Endothelial cell of umbilical vein (primary cell): Measurements from ENCODE around the gene MRPL38. TPM values are rescaled to one million over a fixed set of nuclear protein-coding genes. Genes with fewer than 3 reads are reported as not detected.

Experiments
- BruUV-seq: library from RNA; stranded (reverse); fragments of 400-500 nt; replicated peaks from 2 replicates; lab custom pipeline; 2021; lab: Mats Ljungman, UMichigan
- CTCF ChIA-PET: fragments of 300-600, 350-600 bp; sonication (Branson Sonifier 250); formaldehyde crosslinking; loops from one replicate; lab custom pipeline; 2021; ENCODE audit warnings: antibody characterized with exemption, inconsistent platforms; lab: Charles Lee
- POLR2A ChIA-PET: fragments of 300-600, 350-600 bp; sonication (Branson Sonifier 250); formaldehyde crosslinking; loops from one replicate; lab custom pipeline; 2021; ENCODE audit warnings: antibody characterized with exemption, inconsistent platforms; lab: Charles Lee
- DNase-seq: peaks from one replicate; pipeline ENCODE4 v3.0.0-alpha.2; 2011; ENCODE audit warnings: low read depth, low spot score
- FAIRE-seq: peaks from 2 replicates; lab custom pipeline; 2011; peaks lifted over from hg19 to GRCh38; lab: Jason Lieb, UNC
- H2AFZ ChIP-seq: 2 replicates; pipeline ENCODE4 v1.6.0; 2012; ENCODE audit warnings: low read depth, low read length, control low read depth, inconsistent platforms
- H3K27ac ChIP-seq: 2 replicates; pipeline ENCODE4 v1.5.1; 2011; ENCODE audit warnings: low read depth, mild to moderate bottlenecking, control low read depth, low read length, moderate library complexity; ENCODE audit not compliant: insufficient read depth
- H3K27me3 ChIP-seq, 2 experiments: 2 replicates each; pipeline versions ENCODE4 v1.6.0 to v1.6.1; 2011; ENCODE audit warnings: low read length in 2 of 2, mixed read lengths in 1 of 2; ENCODE audit not compliant: control insufficient read depth in 2 of 2, insufficient read depth in 2 of 2
- H3K36me3 ChIP-seq, 2 experiments: 2 replicates in 1 of 2; 3 replicates in 1 of 2; pipeline ENCODE4 v1.5.1; 2011; ENCODE audit warnings: low read length in 2 of 2, mild to moderate bottlenecking in 1 of 2, moderate library complexity in 1 of 2; ENCODE audit not compliant: control insufficient read depth in 2 of 2, insufficient read depth in 2 of 2; ENCODE audit errors: extremely low read depth in 1 of 2
- H3K4me1 ChIP-seq: 3 replicates; pipeline ENCODE4 v1.5.1; 2011; ENCODE audit warnings: mild to moderate bottlenecking, low read length; ENCODE audit not compliant: control insufficient read depth, insufficient read depth; ENCODE audit errors: extremely low read depth
- H3K4me2 ChIP-seq: 2 replicates; pipeline ENCODE4 v1.6.1; 2011; ENCODE audit warnings: low read length, control low read depth, mixed read lengths; ENCODE audit not compliant: insufficient read depth
- H3K4me3 ChIP-seq, 3 experiments: fragments of 200-600 bp in 1 of 3; sonication (generic), shearing (Covaris generic) in 1 of 3; replicated peaks in 1 of 3; 2 replicates each; pipeline ENCODE4 v1.5.1; 2011 to 2016; ENCODE audit warnings: control low read depth in 3 of 3, low read length in 3 of 3, mild to moderate bottlenecking in 2 of 3, inconsistent platforms in 1 of 3, low read depth in 1 of 3, moderate library complexity in 1 of 3; ENCODE audit not compliant: insufficient read depth in 1 of 3
- H3K79me2 ChIP-seq: 2 replicates; pipeline ENCODE4 v1.6.0; 2012; ENCODE audit warnings: low read length, inconsistent platforms; ENCODE audit not compliant: control insufficient read depth, insufficient read depth
- H3K9ac ChIP-seq: replicated peaks from 2 replicates; pipeline ENCODE3; 2011; ENCODE audit warnings: low read length, control low read depth; ENCODE audit not compliant: insufficient read depth; ENCODE audit errors: extremely low read depth
- H3K9me1 ChIP-seq: replicated peaks from 3 replicates; pipeline ENCODE4 v1.6.0; 2011; ENCODE audit warnings: mild to moderate bottlenecking, low read length; ENCODE audit not compliant: control insufficient read depth, insufficient read depth; ENCODE audit errors: extremely low read depth
- H3K9me3 ChIP-seq: replicated peaks from 2 replicates; pipeline ENCODE4 v1.5.1; 2012; ENCODE audit warnings: low read length, inconsistent platforms; ENCODE audit not compliant: control insufficient read depth, insufficient read depth
- H4K20me1 ChIP-seq: replicated peaks from 2 replicates; pipeline ENCODE3; 2011; ENCODE audit warnings: mild to moderate bottlenecking, low read length; ENCODE audit not compliant: control insufficient read depth, insufficient read depth; ENCODE audit errors: extremely low read depth
- CTCF ChIP-seq, 2 donors: IDR thresholded peaks; 1 replicate in 1 of 2; 2 replicates in 1 of 2; pipeline ENCODE4 v1.5.1; 2011; ENCODE audit warnings: low read length in 2 of 2, mild to moderate bottlenecking in 2 of 2, moderate library complexity in 2 of 2, control low read depth in 1 of 2, inconsistent platforms in 1 of 2, low read depth in 1 of 2; ENCODE audit not compliant: insufficient read depth in 1 of 2; ENCODE audit errors: extremely low read depth in 1 of 2
- EZH2 ChIP-seq: IDR thresholded peaks from 2 replicates; pipeline ENCODE4 v1.6.1; 2012; ENCODE audit warnings: borderline replicate concordance, low read depth, mild to moderate bottlenecking, moderate library complexity, low read length, inconsistent platforms; ENCODE audit not compliant: severe bottlenecking
- FOS ChIP-seq: IDR thresholded peaks from 2 replicates; pipeline ENCODE4 v1.6.1; 2011; ENCODE audit warnings: mild to moderate bottlenecking, low read length, moderate library complexity, borderline replicate concordance; ENCODE audit not compliant: insufficient read depth
- GATA2 ChIP-seq: IDR thresholded peaks from 2 replicates; pipeline ENCODE4 v1.7.0; 2011; ENCODE audit warnings: low read depth, mild to moderate bottlenecking, moderate library complexity, mixed read lengths, low read length; ENCODE audit not compliant: insufficient read length, insufficient read depth
- JUN ChIP-seq: IDR thresholded peaks from 2 replicates; pipeline ENCODE4 v1.6.1; 2011; ENCODE audit warnings: borderline replicate concordance, low read depth; ENCODE audit not compliant: insufficient read length, insufficient read depth
- MAX ChIP-seq: IDR thresholded peaks from 2 replicates; pipeline ENCODE4 v1.6.1; 2011; ENCODE audit not compliant: insufficient read depth, insufficient read length
- MYC ChIP-seq: IDR thresholded peaks from one replicate; pipeline ENCODE4 v1.6.1; 2011; ENCODE audit warnings: mild to moderate bottlenecking, low read depth, low read length
- POLR2A ChIP-seq: IDR thresholded peaks from 2 replicates; pipeline ENCODE4 v1.6.1; 2012; ENCODE audit warnings: low read depth, mild to moderate bottlenecking, control low read depth, low read length
- POLR2AphosphoS5 ChIP-seq: IDR thresholded peaks from 2 replicates; pipeline ENCODE4 v1.6.1; 2012; ENCODE audit warnings: low read depth, mild to moderate bottlenecking, control low read depth, low read length, moderate library complexity; ENCODE audit not compliant: insufficient read depth
- dilution Hi-C: fragments of 300-500 bp; cut with MboI; formaldehyde crosslinking; loops from one replicate; pipeline ENCODE4 v1.15.0; 2019; ENCODE audit warnings: low sequenced_read_pairs; ENCODE audit not compliant: extremely low pct_ligation_motif_present
- intact Hi-C: fragments of 100-400 bp; cut with micrococcal nuclease; formaldehyde crosslinking; loops from one replicate; pipeline ENCODE4 v1.10.0; 2022
- polyA plus RNA-seq, 4 experiments: library from polyadenylated mRNA; depleted of rRNA in 3 of 4; stranded (reverse) in 3 of 4; unstranded in 1 of 4; fragments of >200 nt; gene quantifications; 2 replicates each; pipeline versions ENCODE4 v1.2.1 to v1.2.3, GENCODE V29; 2011 to 2012; ENCODE audit warnings: missing spikeins in 1 of 4
- total RNA-seq: library from RNA; stranded (reverse); gene quantifications from 2 replicates; pipeline ENCODE4 v1.2.3, GENCODE V29; 2021

MRPL38 gene
- total and polyA plus RNA-seq, 2 donors (not counting 3 experiments of a cell fraction or from before 2014, with no cell fraction given): 82.7 to 93.8 TPM

GRCh38 chr17:75894049-75894733 is 10.5 kb downstream of the MRPL38 start:
- ChIA-PET CTCF (interaction anchor here (1.0 to 3.6 kb wide), 5 partner anchors 10 to 110 kb away, joined by 3 to 42 read pairs (median 4); partner anchors contain the start of gene WBP2), POLR2A (no interaction called here)
- dilution Hi-C loops (no loop called here), intact Hi-C loops (no loop called here)
- no peak for DNase-seq
- peaks cover 0 to 19% of the 10 kb centered on the region in 2 experiments for H3K36me3 ChIP-seq
- no peak overlapping the region for H3K4me3 ChIP-seq
- BruUV-seq: no TSS peak
- FAIRE-seq: no peak
- no peak overlapping the region for H3K9ac ChIP-seq
- no peaks in the 10 kb centered on the region for H3K9me1 ChIP-seq
- no peak overlapping the region for H2AFZ ChIP-seq
- H3K27ac ChIP-seq: no peak overlapping the region
- TF ChIP-seq FOS: no peak
- TF ChIP-seq MYC: no peak
- no peak for TF ChIP-seq MAX
- no peak for TF ChIP-seq CTCF (IDR thresholded peaks at IDR 0.05; ENCODE audit: extremely low read depth in 1 of 2, insufficient read depth in 1 of 2, low read depth in 1 of 2, low read length in 2 of 2)
- TF ChIP-seq POLR2AphosphoS5: no peak
- TF ChIP-seq EZH2: no peak
- TF ChIP-seq GATA2: no peak
- TF ChIP-seq JUN: no peak
- no peak for TF ChIP-seq POLR2A
- H3K9me3 ChIP-seq: no peaks in the 10 kb centered on the region
- peaks cover 11% of the 10 kb centered on the region for H3K4me1 ChIP-seq
- H4K20me1 ChIP-seq: no peaks in the 10 kb centered on the region
- H3K4me2 ChIP-seq: no peak overlapping the region
- H3K79me2 ChIP-seq: peaks cover 22% of the 10 kb centered on the region
- no peaks in the 10 kb centered on the region for H3K27me3 ChIP-seq
